Spleen (tissue), 7 donors: ENCODE results near the gene C1orf226.

ENCODE experiments used
- POLR2AphosphoS5 ChIP-seq, 3 donors: sonication (generic); formaldehyde crosslinking; IDR thresholded peaks; one replicate each; pipeline ENCODE4 v1.5.1; 2017; ENCODE audit warnings: antibody characterized with exemption in 3 of 3
- TF ChIP-seq, protein P1 (sequence below), 11 experiments: fragments of 200-600 bp in 7 of 11; fragments of 450-650 bp in 4 of 11; sonication (generic) in 4 of 11; IDR thresholded peaks in 8 of 11; conservative IDR thresholded peaks in 3 of 11; 1 replicate in 7 of 11; 2 replicates in 4 of 11; pipeline versions ENCODE4 v1.4.0 to v1.8.0; 2016 to 2021; ENCODE audit warnings: antibody characterized with exemption in 11 of 11, inconsistent platforms in 4 of 11, mild to moderate bottlenecking in 1 of 11
- donor health status: DM: no; HTN: no; CAD: no; lungs with moderate emphysema.
- donor health status: DM: no; HTN: no; CAD: no.
- donor health status: DM: no; HTN: no; CAD: no.

DNA sequence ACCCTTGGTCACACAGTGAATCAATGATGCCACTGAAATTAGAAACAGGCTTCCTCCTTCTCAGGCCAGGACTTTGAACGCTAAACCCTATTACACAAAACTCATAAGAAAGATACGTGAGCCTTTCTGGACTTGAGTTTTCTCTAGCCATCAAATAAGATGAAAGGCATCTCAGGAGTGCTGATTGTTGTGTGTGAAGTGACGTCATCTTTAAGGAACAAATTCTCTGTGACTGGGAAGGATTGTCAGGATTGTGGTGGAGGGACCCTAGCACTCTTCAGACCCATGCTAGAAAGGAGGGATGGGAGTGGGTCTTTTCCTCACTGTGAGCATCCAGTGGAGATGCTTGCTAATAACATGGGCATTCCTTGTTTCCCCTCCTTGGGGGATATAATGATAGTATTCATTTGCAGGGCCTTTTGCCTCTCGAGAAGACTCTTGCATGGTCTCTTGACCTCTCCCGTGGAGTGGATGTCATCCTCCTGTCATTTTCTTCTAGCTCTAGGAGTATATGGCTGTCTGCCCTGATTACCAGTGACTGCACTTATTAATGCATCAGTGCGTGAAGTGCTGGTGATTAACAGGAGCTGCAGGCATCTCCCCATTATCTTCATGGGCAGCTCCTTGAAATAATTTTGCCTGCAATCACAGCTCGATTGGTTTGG is 44.8 kb upstream of the C1orf226 start:
- TF ChIP-seq, protein P1, sequence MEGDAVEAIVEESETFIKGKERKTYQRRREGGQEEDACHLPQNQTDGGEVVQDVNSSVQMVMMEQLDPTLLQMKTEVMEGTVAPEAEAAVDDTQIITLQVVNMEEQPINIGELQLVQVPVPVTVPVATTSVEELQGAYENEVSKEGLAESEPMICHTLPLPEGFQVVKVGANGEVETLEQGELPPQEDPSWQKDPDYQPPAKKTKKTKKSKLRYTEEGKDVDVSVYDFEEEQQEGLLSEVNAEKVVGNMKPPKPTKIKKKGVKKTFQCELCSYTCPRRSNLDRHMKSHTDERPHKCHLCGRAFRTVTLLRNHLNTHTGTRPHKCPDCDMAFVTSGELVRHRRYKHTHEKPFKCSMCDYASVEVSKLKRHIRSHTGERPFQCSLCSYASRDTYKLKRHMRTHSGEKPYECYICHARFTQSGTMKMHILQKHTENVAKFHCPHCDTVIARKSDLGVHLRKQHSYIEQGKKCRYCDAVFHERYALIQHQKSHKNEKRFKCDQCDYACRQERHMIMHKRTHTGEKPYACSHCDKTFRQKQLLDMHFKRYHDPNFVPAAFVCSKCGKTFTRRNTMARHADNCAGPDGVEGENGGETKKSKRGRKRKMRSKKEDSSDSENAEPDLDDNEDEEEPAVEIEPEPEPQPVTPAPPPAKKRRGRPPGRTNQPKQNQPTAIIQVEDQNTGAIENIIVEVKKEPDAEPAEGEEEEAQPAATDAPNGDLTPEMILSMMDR (IDR thresholded peaks at IDR 0.05 in 8 of 11, conservative IDR thresholded peaks at IDR 0.05 in 3 of 11): no peak
- TF ChIP-seq POLR2AphosphoS5 (IDR thresholded peaks at IDR 0.05): no peak
